Measurements from ENCODE around the gene GSG1L2.
A peak's percentile ranks its signal among the peaks of the same experiment; 100 is the strongest.

GSG1L2 gene

GRCh38 chr17:9821921-9822320 is at the start of gene GSG1L2:
Gene GSG1L2, minus strand, starts transcription at chr17:9822079. Its CDS starts 8 bp downstream, at chr17:9822071.
- no peak for DNase-seq

- no peak for DNase-seq
Observed at GRCh38 chr17:9868552-9868951, 46.7 kb upstream of the GSG1L2 start.

- DNase-seq: no peak
Observed at GRCh38 chr17:9865586-9865985, 43.7 kb upstream of the GSG1L2 start.

- no peak for DNase-seq
Observed at GRCh38 chr17:9862949-9863348, 41.1 kb upstream of the GSG1L2 start.

GRCh38 chr17:9862220-9862619 is 40.3 kb upstream of the GSG1L2 start:
- DNase-seq: no peak

GRCh38 chr17:9860851-9861250 is 39.0 kb upstream of the GSG1L2 start:
- no peak for DNase-seq

- no peak for DNase-seq
Observed at GRCh38 chr17:9859781-9860180, 37.9 kb upstream of the GSG1L2 start.

- no peak for DNase-seq
Observed at GRCh38 chr17:9855036-9855435, 33.2 kb upstream of the GSG1L2 start.

- no peak for DNase-seq
Observed at GRCh38 chr17:9854255-9854654, 32.4 kb upstream of the GSG1L2 start.

- no peak for DNase-seq
Observed at GRCh38 chr17:9850151-9850550, 28.3 kb upstream of the GSG1L2 start.

GRCh38 chr17:9845306-9845705 is 23.4 kb upstream of the GSG1L2 start:
- no peak for DNase-seq

- DNase-seq: no peak
Observed at GRCh38 chr17:9844153-9844552, 22.3 kb upstream of the GSG1L2 start.

- no peak for DNase-seq
Observed at GRCh38 chr17:9843152-9844010, 21.5 kb upstream of the GSG1L2 start.

GRCh38 chr17:9842057-9842758 is 20.3 kb upstream of the GSG1L2 start:
- peak in 1 of 2 experiments; percentile 7 for DNase-seq

GRCh38 chr17:9839433-9839832 is 17.6 kb upstream of the GSG1L2 start:
- no peak for DNase-seq

GRCh38 chr17:9837551-9838471 is 15.9 kb upstream of the GSG1L2 start:
- no peak for DNase-seq

GRCh38 chr17:9833922-9834321 is 12.0 kb upstream of the GSG1L2 start:
- no peak for DNase-seq

GRCh38 chr17:9830711-9831110 is 8.8 kb upstream of the GSG1L2 start:
- DNase-seq: no peak

GRCh38 chr17:9829343-9829742 is 7.5 kb upstream of the GSG1L2 start:
- no peak for DNase-seq

- no peak for DNase-seq
Observed at GRCh38 chr17:9828296-9829295, 6.7 kb upstream of the GSG1L2 start.

- DNase-seq: no peak
Observed at GRCh38 chr17:9825641-9826150, 3.8 kb upstream of the GSG1L2 start, which contains the start of gene GLP2R. Gene GLP2R, plus strand, starts transcription at chr17:9825924. Its CDS starts 140 bp downstream, at chr17:9826064.

Data from SHP77 (cell line).